Left lung (tissue), 10 donors: ENCODE measurements around the gene SPTBN4. TPM values are rescaled to one million over a fixed set of nuclear protein-coding genes. Genes with fewer than 3 reads are reported as not detected.

Experiments used
- ATAC-seq: fragments of 200-7000 bp; cut with Tn5 transposase; one replicate; pipeline ENCODE4 v1.9.1; 2020; ENCODE audit warnings: moderate library complexity
- DNase-seq, 4 donors: peaks; one replicate each; pipeline ENCODE4 v3.0.0-alpha.2; 2013 to 2020
- H3K27ac ChIP-seq, 2 donors: fragments of 200-600 bp; sonication (generic) in 1 of 2; one replicate each; pipeline versions ENCODE4 v1.5.0 to v1.8.0; 2020 to 2021
- H3K27me3 ChIP-seq, 2 donors: fragments of 200-600 bp; sonication (generic) in 1 of 2; one replicate each; pipeline versions ENCODE4 v1.5.0 to v1.8.0; 2020 to 2021
- H3K36me3 ChIP-seq, 2 donors: fragments of 200-600 bp; sonication (generic) in 1 of 2; one replicate each; pipeline versions ENCODE4 v1.5.0 to v1.8.0; 2020 to 2021
- H3K4me1 ChIP-seq, 2 donors: fragments of 200-600 bp; one replicate each; pipeline ENCODE4 v1.8.0; 2021
- H3K4me3 ChIP-seq, 2 donors: fragments of 200-600 bp; sonication (generic) in 1 of 2; one replicate each; pipeline versions ENCODE4 v1.5.0 to v1.8.0; 2020 to 2021; ENCODE audit warnings: mild to moderate bottlenecking in 1 of 2
- H3K9me3 ChIP-seq, 2 donors: fragments of 200-600 bp; sonication (generic) in 1 of 2; one replicate each; pipeline versions ENCODE4 v1.5.0 to v1.8.0; 2020 to 2021
- CTCF ChIP-seq, 2 donors: fragments of 200-600 bp; sonication (generic) in 1 of 2; IDR thresholded peaks; one replicate each; pipeline versions ENCODE4 v1.5.0 to v1.8.0; 2021; ENCODE audit warnings: antibody characterized with exemption in 2 of 2
- intact Hi-C, 2 donors: fragments of 100-400 bp; cut with DNase I; formaldehyde crosslinking; loops; one replicate each; pipeline versions ENCODE4 v1.11.2 to v1.14.2; 2022
- polyA plus RNA-seq, 6 donors: library from polyadenylated mRNA; unstranded; fragments of 120-200 nt; gene quantifications; one replicate each; pipeline ENCODE4 v1.2.1, GENCODE V29; 2013; ENCODE audit not compliant: insufficient read length in 6 of 6
- total RNA-seq, 2 donors: library from RNA; stranded (reverse); fragmentation: NEBNext Ultra II Directional; extraction: Animal tissue kit (Norgen Biotek cat#: 25700); gene quantifications; one replicate each; pipeline ENCODE4 v1.2.1, GENCODE V29; 2021
- donor health status: DM: no; HTN: yes; CAD: no.
- donor health status: DM: no; HTN: no; CAD: no.

SPTBN4 gene
- total and polyA plus RNA-seq, 8 donors = 0.42 to 2.5 (median 1.3) TPM

GRCh38 chr19:40567040-40567749 is 100.4 kb downstream of the SPTBN4 start:
- peaks cover 43 to 75% of the 10 kb centered on the region in 2 donors for H3K27me3 ChIP-seq
- H3K4me1 ChIP-seq = peaks cover 7 to 15% of the 10 kb centered on the region in 2 donors
- intact Hi-C loops = no loop called here
- no peak for TF ChIP-seq CTCF (IDR thresholded peaks at IDR 0.05)
- ATAC-seq = no peak
- peak overlapping the region in 1 of 2 donors; percentile 21 for H3K4me3 ChIP-seq
- H3K27ac ChIP-seq = no peak overlapping the region
- DNase-seq = peak in 1 of 4 donors; percentile 34
- no peaks in the 10 kb centered on the region for H3K9me3 ChIP-seq
- no peaks in the 10 kb centered on the region for H3K36me3 ChIP-seq

DNA sequence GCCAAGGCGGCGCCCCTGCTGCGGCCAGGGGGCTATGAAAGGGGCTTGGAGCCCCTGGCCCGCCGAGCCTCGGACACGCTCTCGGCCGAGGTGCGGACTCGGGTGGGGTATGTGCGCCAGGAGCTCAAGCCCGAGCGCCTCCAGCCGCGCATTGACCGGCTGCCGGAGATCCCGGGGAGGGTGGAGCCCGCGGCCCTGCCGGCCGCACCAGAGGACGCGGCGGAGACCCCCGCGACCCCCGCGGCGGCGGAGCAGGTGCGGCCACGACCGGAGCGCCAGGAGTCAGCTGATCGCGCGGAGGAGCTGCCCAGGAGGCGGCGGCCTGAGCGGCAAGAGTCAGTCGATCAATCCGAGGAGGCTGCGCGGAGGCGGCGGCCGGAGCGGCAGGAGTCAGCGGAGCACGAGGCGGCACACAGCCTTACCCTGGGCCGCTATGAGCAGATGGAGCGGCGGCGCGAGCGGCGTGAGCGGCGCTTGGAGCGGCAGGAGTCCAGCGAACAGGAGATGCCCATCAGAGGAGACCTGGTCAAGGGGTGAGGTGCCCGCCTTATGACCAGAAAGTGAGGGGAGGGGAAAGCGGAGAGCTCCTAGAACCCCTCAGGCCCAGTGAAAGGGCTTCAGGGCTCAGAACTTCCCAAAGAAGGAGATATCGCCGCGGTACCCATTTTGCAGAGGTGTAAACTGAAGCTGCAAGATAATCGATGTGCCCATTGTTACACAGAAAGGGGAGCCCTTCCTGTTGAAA is 101.1 kb downstream of the SPTBN4 start:
- ATAC-seq (no peak), DNase-seq (peak in 1 of 4 donors; percentile 77)
- TF ChIP-seq CTCF (IDR thresholded peaks at IDR 0.05) = no peak
- Histone ChIP-seq H3K9me3 (no peaks in the 10 kb centered on the region), H3K4me3 (peak overlapping the region in 1 of 2 donors; percentile 21), H3K4me1 (peaks cover 7 to 15% of the 10 kb centered on the region in 2 donors), H3K27ac (no peak overlapping the region), H3K27me3 (peaks cover 43 to 67% of the 10 kb centered on the region in 2 donors), H3K36me3 (no peaks in the 10 kb centered on the region)
- intact Hi-C loops = no loop called here

GRCh38 chr19:40570313-40571004 is 103.7 kb downstream of the SPTBN4 start:
- intact Hi-C loops = no loop called here
- Histone ChIP-seq H3K27ac (no peak overlapping the region), H3K9me3 (no peaks in the 10 kb centered on the region)

DNA sequence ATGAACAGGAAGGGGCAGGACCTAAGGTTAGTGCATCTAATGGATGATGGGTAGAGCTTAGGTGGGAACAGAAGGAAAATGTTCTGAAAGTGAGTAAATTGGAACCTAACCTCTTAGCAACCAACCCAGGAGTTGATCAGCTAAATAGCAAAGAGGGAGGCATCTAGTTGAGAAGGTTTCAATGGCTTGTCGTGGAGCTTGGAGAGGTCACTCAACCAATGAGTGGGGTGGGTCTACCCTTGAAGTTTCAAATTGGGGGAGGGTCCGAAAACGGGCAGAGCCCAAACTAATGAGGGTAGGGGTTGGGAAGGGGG is 104.2 kb downstream of the SPTBN4 start:
- H3K9me3 ChIP-seq = no peaks in the 10 kb centered on the region
- H3K27ac ChIP-seq = no peak overlapping the region
- H3K36me3 ChIP-seq = no peaks in the 10 kb centered on the region
- ATAC-seq = no peak
- no peak for TF ChIP-seq CTCF (IDR thresholded peaks at IDR 0.05)
- peaks cover 26 to 37% of the 10 kb centered on the region in 2 donors for H3K27me3 ChIP-seq
- peaks cover 7 to 18% of the 10 kb centered on the region in 2 donors for H3K4me1 ChIP-seq
- intact Hi-C loops = no loop called here
- no peak for DNase-seq
- peak overlapping the region in 1 of 2 donors; percentile 34 for H3K4me3 ChIP-seq

More at GRCh38 chr19:40570313-40571004, 103.7 kb downstream of the SPTBN4 start:
- peak; percentile 98 for ATAC-seq
- Histone ChIP-seq H3K27me3 (peaks cover 31 to 42% of the 10 kb centered on the region in 2 donors), H3K36me3 (no peaks in the 10 kb centered on the region), H3K4me3 (peak overlapping the region; percentile 9 to 34), H3K4me1 (peaks cover 7 to 15% of the 10 kb centered on the region in 2 donors)
- TF ChIP-seq CTCF (IDR thresholded peaks at IDR 0.05) = no peak
- DNase-seq = peak; percentile 82 to 100 (median 98)
